ENCODE results near the gene SPATS2.

DNA sequence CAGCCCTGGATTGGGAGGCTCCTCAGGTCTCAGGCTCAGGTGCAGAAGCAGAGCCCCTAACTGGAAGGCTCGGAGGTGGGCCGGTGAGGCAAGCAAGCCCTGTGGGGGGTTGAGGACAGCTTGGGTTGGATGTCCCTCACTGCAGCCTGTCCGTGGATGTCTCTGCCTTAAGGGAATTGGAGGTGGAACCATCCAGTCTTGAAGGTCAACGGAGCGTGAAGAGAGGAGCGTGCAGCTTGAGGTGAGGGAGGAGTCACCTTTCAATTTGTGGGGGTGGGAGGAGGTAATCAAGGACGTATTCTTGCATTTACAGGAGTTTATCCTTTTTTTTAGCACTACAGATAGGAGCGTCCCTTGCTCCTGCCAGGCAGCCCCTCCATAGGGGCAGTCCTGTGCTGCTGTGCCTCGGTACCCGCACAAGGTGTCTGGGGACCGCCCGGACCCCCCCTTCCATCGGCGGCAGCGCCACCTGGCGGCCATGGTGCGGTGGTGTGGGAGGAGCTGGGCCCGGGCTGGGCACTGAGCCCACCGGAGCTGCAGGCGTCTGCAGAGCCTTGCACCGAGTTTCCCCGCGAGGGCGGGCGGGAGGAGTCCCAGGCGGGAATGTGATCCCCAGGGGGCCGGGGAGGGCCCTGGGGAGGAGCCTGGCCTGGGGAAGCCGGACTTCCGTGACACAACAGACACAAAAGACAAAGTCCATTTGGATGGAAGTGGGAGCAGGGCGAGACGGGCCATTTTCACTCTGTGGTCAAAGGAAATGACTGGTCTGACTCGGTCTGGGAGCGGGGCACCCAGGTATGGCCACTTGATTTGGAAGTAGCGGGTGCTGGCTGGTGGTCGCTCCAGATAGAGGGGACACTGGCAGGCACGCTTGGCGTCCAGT lies 19.7 kb upstream of the SPATS2 start:
- TF ChIP-seq POLR2AphosphoS5 (IDR thresholded peaks at IDR 0.05) (no peak), POLR2A (IDR thresholded peaks at IDR 0.05) (no peak)
- TF ChIP-seq, protein P1, sequence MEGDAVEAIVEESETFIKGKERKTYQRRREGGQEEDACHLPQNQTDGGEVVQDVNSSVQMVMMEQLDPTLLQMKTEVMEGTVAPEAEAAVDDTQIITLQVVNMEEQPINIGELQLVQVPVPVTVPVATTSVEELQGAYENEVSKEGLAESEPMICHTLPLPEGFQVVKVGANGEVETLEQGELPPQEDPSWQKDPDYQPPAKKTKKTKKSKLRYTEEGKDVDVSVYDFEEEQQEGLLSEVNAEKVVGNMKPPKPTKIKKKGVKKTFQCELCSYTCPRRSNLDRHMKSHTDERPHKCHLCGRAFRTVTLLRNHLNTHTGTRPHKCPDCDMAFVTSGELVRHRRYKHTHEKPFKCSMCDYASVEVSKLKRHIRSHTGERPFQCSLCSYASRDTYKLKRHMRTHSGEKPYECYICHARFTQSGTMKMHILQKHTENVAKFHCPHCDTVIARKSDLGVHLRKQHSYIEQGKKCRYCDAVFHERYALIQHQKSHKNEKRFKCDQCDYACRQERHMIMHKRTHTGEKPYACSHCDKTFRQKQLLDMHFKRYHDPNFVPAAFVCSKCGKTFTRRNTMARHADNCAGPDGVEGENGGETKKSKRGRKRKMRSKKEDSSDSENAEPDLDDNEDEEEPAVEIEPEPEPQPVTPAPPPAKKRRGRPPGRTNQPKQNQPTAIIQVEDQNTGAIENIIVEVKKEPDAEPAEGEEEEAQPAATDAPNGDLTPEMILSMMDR (IDR thresholded peaks at IDR 0.05) = peak in 3 of 4 experiments; percentile 81 to 97 (median 86)

Data from gastroesophageal sphincter (tissue), 3 donors.